Cerebellar cortex (tissue), 1 donor: ENCODE measurements around the gene NCOA7.

Experiments used
- DNase-seq: peaks from one replicate; pipeline ENCODE4 v3.0.0-alpha.2; 2015; ENCODE audit warnings: low spot score

NCOA7 gene

DNA sequence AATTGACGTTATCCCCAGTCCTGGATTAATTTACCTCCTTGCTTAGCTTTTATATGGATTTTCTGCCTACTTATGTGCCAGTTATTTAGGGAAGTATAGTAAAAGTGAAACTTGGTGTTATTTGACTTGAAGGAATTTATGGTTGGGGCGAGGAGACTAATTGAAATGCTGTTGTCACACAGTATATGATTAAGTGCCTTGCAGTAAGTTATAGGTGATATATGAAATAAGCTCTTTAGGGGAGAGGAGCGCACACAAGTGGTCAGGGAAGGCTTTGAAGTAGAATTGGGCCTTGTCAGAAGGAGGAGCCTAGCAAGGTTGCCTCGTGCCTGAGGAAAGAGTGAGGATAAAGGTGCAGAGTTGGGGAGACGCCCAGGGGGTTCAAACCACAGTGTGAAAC, 20.5 kb downstream of the NCOA7 start:
- DNase-seq: no peak

DNA sequence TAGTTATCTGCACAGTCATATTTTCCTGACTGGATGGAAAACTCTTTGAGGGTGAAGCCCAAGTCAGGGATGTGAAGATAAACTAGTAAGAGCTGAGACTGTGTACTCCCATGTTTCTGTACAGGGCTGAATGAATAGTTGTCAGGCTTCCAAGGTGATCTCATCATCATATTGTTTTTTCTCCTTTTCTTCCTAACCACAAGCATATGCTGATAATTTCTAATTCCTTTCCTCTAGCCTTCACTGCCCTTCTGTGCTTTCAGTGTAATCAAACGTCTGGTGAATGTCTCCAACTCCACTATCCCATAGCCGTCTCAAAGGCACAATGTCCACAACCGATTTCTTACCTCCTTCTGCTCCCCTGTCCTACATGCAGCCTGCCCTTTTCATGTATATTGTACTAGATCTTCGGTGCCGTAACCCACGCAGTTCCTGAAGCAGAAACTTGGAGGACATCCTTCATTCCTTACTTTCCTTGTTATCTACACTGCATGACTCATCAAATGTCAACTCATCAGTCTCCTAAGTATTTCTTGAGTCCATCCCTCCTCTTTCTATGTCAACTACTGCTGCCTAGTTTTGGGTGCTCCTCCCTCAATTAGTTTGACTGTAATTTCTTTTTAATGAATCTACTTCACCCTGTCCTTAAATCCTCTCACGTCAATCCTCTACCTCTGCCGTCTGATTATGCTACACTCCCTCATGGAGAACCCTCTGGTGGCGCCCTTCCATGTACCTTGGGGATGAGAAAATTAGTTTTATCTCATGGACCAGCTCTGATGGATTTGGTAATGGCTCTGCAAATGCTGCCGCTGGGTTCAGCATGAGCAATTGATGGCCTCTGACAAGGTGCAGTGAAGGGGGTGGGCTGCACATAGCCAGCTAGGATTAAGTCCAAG, 21.9 kb downstream of the NCOA7 start:
- peak; percentile 28 for DNase-seq

DNA sequence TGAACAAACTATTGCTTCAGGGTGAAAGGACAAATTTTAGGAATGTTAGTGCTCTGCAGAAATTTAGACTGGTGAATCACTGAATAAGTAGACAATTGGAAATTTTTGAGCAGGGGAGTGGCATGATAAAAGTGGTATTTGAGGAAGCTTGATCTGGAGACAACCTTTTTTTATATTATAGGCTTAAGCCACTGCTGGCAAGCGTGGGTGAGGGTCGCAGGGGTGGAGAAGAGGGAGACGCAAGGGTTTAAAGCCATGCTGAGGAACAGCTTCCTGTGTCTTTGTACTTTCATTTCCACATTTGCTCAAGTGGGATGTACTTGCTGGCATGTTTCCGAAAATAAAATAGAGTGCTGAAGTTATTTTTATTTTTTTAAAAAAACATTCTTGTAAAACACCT, 23.7 kb downstream of the NCOA7 start:
- DNase-seq: no peak

DNA sequence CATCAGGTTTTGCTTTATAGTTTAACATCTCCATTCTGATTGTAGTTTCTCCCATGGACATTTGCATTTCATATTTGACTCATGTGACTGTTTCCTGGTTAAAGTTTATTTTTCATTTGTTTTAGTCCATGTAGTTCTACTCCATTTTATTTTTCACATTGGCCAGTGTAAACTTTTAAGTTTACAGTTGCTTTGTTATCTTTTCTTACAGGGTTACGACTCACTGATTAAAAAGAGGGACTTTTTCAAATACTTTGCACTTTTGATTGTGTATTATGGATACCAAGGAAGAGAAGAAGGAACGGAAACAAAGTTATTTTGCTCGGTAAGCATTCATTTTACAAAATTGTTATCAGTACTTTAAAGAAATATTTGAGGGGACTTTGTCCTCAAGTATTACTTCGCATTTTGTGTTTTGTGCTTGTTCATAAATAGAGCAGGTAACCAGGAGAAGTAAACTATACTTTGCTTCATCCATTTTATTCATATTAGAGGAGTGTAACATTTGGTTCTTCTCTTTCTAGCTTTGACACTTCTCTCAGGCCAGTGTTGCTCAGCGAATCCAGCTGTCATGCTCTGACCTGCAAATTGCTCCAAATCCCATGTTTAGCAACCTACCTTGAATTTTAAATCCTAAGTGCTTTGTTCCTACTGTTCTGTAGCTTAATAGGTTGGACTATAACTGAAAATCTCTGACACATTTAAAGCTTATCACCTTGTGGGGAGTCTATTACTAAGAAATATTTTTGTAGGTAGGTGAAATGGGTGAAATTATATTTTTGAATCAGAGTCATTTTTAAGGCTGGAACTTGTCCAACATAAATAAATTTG, 24.5 kb downstream of the NCOA7 start:
- DNase-seq: no peak

DNA sequence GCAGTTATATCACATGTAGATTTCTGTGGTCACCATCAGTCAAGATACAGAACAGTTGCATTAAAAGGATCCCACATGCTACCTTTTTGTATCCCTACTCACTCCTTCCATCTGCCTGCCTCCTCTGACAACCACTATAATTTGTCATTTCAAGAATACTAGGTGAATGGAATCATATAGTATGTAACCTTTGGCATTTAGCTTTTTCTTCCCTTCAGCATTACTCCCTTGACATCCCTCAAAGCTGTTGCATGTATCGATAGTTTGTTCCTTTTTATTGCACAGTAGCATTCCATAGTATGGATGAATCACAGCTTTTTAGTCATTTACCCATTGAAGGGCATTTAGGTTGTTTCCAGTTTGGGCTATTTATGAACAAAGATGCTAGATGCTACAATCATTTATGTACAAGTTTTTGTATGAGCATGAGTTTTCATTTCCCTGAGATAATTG, 26.1 kb downstream of the NCOA7 start:
- no peak for DNase-seq

DNA sequence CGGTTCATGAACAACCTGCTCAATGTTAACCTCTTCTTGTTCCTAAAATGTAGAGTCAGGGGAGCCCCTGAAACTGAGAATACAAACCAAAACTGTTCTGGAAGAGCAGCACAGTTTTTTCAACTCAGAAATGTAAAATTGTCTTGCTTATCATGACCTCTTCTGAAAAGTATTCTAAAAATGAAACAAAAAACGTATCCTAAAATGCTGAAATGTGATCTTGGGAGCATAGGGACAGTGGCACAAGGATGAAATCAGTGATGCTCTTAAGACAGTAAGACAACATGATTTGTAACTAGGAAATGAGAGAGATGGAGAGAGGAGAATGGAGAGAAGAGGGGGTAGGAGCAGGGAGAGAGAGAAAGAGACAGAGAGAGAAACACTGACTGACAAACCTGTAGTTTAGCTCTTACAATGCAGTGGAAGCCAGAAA, 27.5 kb downstream of the NCOA7 start:
- DNase-seq: no peak

DNA sequence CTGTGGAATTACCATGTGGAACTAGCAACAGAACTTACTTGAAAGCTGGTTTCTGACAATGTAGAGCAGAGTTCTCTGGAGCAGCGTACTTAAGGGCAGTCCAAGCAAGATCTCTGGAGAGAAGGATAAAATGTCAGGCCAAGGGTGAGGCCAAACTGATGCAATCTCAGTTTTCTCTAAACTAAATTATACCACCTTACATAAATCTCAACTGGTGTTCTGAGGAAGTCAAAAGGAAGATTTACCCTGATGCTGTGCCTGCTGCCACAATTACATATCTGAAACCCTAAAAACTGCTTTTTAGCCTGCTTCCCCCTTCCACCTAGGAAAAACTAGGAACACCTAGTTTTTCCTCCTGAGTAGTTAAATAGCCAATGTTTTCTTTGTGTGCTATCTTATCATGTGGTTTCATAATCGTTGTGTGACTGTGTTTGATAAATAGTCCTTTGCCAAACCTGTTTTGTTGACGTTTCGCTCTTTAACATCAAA, 28.1 kb downstream of the NCOA7 start:
- no peak for DNase-seq

DNA sequence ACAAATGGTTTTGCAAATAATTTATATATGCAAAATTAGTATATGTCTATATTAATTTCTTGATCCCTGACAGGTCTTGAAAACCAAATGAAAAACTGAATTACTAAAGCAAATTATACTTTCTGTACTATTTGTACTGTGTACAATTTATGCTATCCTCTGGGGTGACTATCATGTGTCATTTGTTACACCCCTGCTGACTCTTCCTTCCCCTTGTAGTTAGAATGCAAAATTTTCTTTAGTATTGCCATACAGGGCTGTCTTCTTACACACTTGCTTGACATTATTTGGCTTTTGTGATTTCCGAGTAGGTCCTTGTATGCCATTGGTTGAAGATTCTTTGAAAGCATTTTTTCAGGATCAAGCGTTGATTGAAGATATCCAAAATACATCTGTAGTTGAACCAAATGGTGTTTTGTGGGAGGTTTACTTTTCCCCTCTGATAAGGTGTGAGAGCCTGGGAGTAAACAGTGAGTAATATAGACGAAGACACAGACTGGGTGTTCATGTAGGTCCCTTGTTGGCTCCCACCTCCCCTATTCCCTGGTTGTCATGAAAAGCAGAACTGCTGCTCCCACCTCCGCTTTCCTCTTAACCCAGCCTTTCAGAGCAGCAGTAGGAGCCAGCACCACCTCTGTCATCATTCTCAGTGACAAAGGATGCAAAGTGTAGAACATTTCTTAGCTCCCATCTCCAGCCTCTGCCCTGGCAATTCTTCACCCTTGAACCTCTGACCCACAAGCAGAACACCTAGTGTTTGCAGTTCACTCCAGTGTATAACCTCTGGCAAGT, 29.0 kb downstream of the NCOA7 start:
- DNase-seq: no peak

DNA sequence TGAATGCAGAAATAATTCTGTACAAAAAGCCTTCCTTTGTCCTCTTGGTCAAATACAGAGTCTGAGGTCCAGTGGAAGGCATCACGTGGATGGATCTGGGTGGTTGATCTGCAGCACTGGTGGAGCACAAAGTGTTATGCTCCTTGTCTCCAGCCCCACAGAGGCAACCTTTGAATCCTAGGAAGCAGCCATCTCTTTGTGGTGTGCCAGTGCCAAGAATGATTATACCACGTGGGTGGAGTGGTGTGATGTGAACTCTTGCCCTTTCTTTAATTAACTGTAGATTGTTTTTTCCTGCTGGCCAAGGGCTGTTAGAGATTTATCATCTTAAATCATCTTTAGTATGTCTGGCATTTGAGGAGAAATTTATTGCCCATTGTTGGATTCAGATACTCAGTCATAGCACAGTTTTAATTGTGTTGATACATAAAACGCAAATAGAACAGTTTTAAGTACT, 31.1 kb downstream of the NCOA7 start:
- no peak for DNase-seq

DNA sequence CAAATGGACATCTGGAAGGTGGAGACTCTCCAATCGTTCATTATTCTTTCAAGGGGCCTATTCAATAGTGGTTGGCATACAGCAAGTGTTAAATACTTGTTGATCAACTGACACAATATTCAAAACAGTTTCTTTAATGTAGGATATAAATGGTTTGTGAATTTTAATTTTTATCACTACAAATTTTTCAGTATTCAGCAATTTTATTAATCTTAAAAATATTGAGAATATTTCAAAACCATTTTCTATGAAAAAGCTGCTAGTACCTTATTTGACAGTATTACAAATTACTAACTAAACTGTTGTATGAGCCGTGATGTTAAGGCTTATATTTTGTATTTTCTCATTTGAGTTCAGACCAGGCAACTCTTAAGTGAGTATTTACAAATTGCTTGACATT, 32.4 kb downstream of the NCOA7 start:
- no peak for DNase-seq

DNA sequence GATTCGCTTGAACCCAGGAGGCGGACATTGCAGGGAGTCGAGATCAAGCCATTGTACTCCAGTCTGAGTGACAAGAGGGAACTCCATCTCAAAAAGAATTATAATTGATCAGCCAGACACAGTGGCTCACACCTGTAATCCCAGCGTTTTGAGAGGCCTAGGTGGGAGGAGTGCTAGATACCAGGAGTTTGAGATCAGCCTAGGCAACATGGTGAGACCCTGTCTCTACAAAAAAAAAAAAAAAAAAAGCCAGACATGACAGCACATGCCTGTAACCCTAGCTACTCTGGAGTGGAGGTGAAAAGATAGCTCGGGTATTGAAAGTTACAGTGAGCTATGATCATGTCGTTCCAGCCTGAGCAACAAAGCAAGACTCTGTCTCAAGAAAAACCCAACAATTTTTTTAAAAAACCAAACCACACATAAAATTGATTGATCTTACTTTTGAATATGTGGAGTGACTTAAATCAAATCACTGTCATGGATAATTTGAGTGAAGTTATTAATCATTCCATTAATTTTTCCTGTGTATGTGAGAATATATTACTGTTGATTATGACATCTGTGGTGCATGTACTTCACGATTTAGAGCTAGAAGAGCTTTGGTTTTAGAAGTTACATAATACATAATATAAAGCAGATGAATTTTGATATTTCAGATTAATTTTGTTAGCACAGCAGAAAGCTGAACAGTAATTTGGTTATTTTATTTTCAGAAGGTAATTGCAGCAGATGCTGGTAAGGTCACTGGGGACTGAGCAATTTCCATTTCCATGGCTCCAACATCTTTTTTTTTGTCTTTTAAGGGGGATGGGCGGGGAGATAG, 34.4 kb downstream of the NCOA7 start:
- DNase-seq: no peak

DNA sequence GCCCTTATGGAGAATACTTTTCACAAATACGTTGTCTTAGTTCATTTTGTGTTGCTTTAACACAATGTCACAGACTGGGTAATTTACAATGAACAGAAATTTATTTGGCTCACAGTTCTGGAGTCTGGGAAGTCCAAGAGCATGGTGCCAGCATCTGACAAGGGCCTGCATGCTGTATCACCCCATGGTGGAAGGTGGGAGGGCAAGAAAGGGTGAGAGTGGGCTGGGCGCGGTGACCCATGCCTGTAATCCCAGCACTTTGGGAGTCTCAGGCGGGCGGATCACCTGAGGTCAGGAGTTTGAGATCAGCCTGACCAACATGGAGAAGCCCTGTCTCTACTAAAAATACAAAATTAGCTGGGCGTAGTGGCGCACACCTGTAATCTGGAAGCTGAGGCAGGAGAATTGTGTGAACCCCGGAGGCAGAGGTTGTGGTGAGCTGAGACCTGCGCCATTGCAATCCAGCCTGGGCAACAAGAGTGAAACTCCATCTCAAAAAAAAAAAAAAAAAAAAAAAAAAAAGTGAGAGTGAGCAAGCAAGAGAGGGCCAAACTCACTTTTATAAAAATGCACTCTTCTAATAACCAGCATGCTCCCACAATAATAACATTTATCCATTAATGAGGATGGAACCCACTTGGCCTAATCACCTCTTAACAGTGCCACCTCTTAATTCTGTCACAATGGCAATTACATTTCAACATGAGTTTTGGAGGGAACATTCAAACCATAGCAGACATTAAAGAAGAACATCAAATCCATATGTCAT, 36.1 kb downstream of the NCOA7 start:
- DNase-seq: no peak

DNA sequence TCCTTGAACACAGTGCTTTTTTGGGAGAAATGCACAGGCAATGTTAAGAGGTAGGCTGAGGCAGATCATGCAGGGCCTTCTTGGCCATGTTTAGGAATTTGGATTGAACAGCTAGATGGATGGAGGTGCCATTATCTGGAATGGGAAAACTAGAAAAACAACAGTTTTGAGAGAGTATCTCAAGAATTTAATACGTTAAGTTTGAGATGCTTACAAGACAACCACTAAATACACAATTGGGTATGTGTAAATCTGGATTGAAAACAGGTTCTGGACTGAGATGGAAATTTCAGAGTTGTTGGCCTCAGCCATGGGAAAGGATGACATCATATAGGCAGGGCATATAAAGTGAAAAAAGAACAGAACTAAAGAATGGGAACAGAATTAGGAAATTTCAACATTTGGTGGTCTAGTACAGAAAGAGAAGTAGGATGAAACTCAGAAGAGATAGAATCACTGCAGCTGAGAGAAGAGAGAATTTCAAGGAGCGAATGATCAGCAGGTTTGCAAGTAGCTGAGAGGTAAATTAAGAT, 37.1 kb downstream of the NCOA7 start:
- no peak for DNase-seq

DNA sequence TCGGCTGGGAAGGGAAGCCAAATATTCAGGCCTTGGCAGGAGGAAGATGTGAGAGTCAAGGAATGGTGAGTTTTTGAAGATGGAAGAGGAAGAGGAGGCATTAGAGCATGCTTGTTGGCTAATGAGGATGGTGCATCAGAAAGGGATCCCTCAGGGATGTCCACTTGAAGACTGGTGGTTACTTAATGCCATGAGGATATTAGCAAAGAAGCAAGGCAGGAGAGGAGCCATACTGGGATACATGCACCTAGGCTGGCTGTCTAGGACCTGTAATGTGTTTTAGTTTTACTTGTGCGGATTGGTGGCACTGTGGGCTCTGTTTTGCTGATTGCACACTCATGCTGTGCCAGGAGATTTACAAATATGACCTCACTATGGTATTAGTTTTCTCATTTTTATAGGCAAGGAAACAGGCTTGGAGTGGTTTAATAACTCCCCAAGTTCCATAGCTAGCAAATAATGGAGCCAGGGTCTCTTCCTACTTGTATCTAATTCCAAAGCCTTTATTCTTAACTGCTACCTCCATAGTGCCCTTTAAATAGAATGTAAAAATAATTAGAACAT, 37.8 kb downstream of the NCOA7 start:
- no peak for DNase-seq

DNA sequence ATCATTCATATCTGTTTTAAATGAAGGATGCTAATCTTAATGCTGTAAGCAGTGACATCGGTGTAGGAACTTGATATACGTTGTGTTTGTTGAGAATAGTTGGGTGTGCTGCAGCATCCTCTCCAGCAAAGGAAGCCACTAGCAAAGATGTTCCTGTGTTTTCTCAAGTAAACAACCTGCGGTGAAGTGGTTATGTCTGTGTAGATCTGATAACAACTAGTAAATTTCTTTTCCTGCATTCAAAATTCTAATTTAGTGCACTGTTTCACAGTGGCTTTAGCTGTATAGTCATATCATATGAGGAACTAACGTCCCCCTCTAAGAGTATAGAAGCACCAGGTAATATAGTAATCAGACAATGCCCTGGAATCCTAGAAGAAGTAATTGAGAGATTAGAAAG, 38.7 kb downstream of the NCOA7 start:
- no peak for DNase-seq

DNA sequence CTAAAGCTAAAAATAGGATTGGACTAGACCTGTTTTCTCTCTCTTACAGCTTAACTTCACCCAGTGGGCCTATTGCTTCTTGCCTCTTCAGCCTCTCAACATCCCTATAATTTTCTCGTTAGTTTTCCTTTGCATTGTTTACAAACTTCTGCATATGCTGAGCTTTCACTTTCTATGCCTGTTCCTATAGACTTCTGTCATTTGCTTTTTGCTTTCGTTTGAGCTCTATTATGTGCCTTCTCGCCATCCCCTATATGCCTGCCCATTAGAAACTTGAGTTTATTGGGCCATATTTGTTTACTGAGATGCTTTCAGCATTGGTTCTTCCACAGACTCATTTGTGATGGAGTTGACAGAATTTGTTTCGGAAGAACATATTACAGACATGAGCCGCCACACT, 40.9 kb downstream of the NCOA7 start:
- DNase-seq: no peak

DNA sequence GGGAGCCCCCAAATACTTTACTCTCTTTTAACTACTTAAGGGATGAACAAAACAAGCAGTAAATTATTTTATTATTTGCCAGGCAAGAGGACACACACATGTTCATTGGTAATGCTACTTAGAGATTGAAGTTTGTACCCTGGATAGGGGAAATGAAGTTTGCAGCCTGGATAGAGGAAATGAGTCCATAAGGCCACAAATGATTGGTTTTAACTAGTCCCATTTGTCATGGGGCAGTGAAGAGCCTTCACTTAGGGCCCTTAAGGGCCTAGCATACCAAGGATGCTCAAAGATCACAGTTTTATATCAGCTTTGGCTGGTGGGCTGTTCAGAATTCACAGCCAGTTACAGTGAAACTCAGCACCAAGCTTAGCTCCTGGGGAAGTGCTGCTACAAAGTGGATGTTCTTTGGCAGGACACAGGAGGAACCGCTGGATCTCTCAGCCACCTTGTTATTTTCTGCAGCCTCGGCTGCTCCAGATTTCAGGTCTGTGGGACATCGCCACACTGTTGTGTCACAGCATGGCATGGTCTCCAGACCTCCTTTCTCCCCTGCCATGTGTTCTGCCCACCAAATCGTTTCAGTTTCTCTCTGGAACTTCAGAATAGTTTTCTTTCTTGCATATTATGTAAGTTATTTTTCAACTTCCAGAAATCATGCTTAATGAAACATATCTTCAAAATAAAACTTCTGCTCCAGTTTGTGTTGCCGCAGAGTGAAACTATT, 41.8 kb downstream of the NCOA7 start:
- DNase-seq: no peak

DNA sequence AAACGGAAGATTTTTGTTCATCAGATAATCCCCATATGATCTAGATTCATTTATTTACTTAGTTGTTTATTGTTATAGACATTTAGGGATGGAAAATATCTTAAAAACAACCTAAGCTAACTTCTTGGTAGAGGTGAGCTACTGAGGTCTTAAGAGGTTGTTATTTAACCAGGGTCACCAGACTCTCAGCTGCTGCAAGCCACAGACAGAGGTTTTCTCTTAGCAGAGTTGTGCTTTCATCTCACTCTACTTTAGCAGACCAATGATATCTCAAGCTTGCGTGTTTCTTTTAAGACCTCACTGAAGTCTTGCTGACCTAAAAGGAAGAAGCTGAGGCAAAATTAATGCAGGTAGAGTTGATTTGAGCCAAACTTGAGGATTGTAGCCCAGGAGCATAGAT, 43.6 kb downstream of the NCOA7 start:
- DNase-seq: no peak

DNA sequence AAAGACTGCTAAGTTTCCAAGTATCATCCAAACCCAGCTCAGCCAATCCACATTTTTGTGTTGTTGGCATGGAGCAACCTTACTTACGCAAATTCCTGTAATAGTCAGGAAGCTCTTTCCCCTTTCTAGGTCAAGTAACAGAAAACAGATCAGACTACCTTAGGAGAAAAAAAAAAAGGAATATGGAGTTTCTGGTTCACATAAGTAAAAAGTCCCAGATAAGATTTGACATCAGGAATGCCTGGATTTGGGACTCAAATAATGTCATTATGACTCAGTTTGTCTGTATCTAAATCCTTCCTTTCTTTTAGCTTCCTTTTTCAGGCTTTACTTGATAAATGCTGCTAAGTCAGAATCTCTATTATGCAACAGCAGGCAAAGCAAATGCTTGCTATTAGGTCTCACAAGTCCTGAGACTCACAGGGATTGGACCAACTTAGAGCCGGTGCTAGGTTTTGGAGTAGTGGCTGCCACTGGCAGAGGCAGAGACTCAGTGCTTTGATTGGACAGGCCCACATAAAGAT, 44.5 kb downstream of the NCOA7 start:
- no peak for DNase-seq
